DND-41 (cell line): Measurements from ENCODE around the gene LHX6.

Experiments
- ATAC-seq: fragments of 200-7000 bp; cut with Tn5 transposase; 3 replicates; pipeline ENCODE4 v1.9.1; 2021; ENCODE audit warnings: low read depth; ENCODE audit not compliant: insufficient read depth
- DNase-seq: peaks from one replicate; pipeline ENCODE4 v3.0.0-alpha.2; 2020
- H2AFZ ChIP-seq: 2 replicates; pipeline ENCODE4 v1.6.0; 2012; ENCODE audit warnings: low read depth, low read length
- H3K27ac ChIP-seq: 2 replicates; pipeline ENCODE4 v1.5.1; 2012; ENCODE audit warnings: low read length, inconsistent platforms
- H3K27me3 ChIP-seq: fragments of 200-600 bp; sonication (generic); 2 replicates; pipeline ENCODE4 v1.6.0; 2012; ENCODE audit warnings: low read length, mild to moderate bottlenecking, inconsistent platforms; ENCODE audit not compliant: insufficient read depth, poor library complexity
- H3K36me3 ChIP-seq: 2 replicates; pipeline ENCODE4 v1.5.1; 2012; ENCODE audit warnings: low read length, inconsistent platforms; ENCODE audit not compliant: insufficient read depth
- H3K4me1 ChIP-seq: 2 replicates; pipeline ENCODE4 v1.5.1; 2012; ENCODE audit warnings: mild to moderate bottlenecking, low read length; ENCODE audit not compliant: insufficient read depth
- H3K4me2 ChIP-seq: 2 replicates; pipeline ENCODE4 v1.6.0; 2012; ENCODE audit warnings: mild to moderate bottlenecking, moderate library complexity, low read length, inconsistent platforms; ENCODE audit not compliant: insufficient read depth
- H3K4me3 ChIP-seq, 2 experiments: fragments of 200-600 bp in 1 of 2; shearing (Covaris generic) in 1 of 2; 2 replicates each; pipeline ENCODE4 v1.5.1; 2012 to 2016; ENCODE audit warnings: inconsistent platforms in 2 of 2, low read length in 2 of 2, mild to moderate bottlenecking in 2 of 2, low read depth in 1 of 2, moderate library complexity in 1 of 2
- H3K79me2 ChIP-seq: 2 replicates; pipeline ENCODE4 v1.6.0; 2012; ENCODE audit warnings: low read length, inconsistent platforms; ENCODE audit not compliant: insufficient read depth
- H3K9ac ChIP-seq: 2 replicates; pipeline ENCODE4 v1.6.0; 2012; ENCODE audit warnings: low read depth, mild to moderate bottlenecking, inconsistent platforms, low read length, moderate library complexity
- H3K9me3 ChIP-seq: 2 replicates; pipeline ENCODE4 v1.5.1; 2012; ENCODE audit warnings: low read length, moderate library complexity, mild to moderate bottlenecking, inconsistent platforms; ENCODE audit not compliant: insufficient read depth, severe bottlenecking
- H4K20me1 ChIP-seq: 2 replicates; pipeline ENCODE4 v1.6.0; 2012; ENCODE audit warnings: low read length; ENCODE audit not compliant: insufficient read depth
- CTCF ChIP-seq: IDR thresholded peaks from 2 replicates; pipeline ENCODE4 v1.5.1; 2012; ENCODE audit warnings: borderline replicate concordance, low read length, moderate library complexity, mild to moderate bottlenecking; ENCODE audit not compliant: poor library complexity, severe bottlenecking; ENCODE audit errors: extremely low read depth
- EZH2 ChIP-seq: IDR thresholded peaks from 3 replicates; pipeline ENCODE4 v1.6.1; 2012; ENCODE audit warnings: borderline replicate concordance, low read depth, mild to moderate bottlenecking, moderate library complexity, low read length, inconsistent platforms; ENCODE audit not compliant: severe bottlenecking

LHX6 gene

GRCh38 chr9:122188369-122188768 is 40.4 kb downstream of the LHX6 start:
- Histone ChIP-seq H2AFZ (no peak overlapping the region), H3K4me1 (no peaks in the 10 kb centered on the region), H3K79me2 (no peaks in the 10 kb centered on the region), H4K20me1 (no peaks in the 10 kb centered on the region; the same call in 1 of the 2 replicates), H3K4me3 (no peak overlapping the region), H3K4me2 (no peak overlapping the region), H3K9me3 (no peaks in the 10 kb centered on the region), H3K36me3 (no peaks in the 10 kb centered on the region), H3K9ac (no peak overlapping the region), H3K27ac (no peak overlapping the region), H3K27me3 (no peaks in the 10 kb centered on the region)
- TF ChIP-seq EZH2 (no peak), CTCF (no peak)
- ATAC-seq: no peak
- DNase-seq: no peak

- Histone ChIP-seq H3K27ac (no peak overlapping the region), H4K20me1 (no peaks in the 10 kb centered on the region), H3K4me1 (no peaks in the 10 kb centered on the region), H3K4me2 (no peak overlapping the region), H3K79me2 (no peaks in the 10 kb centered on the region), H3K36me3 (no peaks in the 10 kb centered on the region), H3K27me3 (no peaks in the 10 kb centered on the region), H3K9ac (no peak overlapping the region), H3K9me3 (no peaks in the 10 kb centered on the region), H3K4me3 (no peak overlapping the region), H2AFZ (no peak overlapping the region)
- TF ChIP-seq CTCF (no peak), EZH2 (no peak)
- DNase-seq (no peak), ATAC-seq (no peak)
Measured at GRCh38 chr9:122186777-122187470, 41.8 kb downstream of the LHX6 start.

GRCh38 chr9:122186301-122186700 is 42.5 kb downstream of the LHX6 start:
- no peak overlapping the region for H3K9ac ChIP-seq
- H3K4me2 ChIP-seq: no peak overlapping the region
- ATAC-seq (no peak), DNase-seq (no peak)
- no peak overlapping the region for H3K27ac ChIP-seq
- H3K9me3 ChIP-seq: no peaks in the 10 kb centered on the region
- no peaks in the 10 kb centered on the region for H4K20me1 ChIP-seq
- H3K4me3 ChIP-seq: no peak overlapping the region
- H3K4me1 ChIP-seq: no peaks in the 10 kb centered on the region
- no peak overlapping the region for H2AFZ ChIP-seq
- H3K36me3 ChIP-seq: no peaks in the 10 kb centered on the region
- no peak for TF ChIP-seq EZH2
- TF ChIP-seq CTCF: no peak
- H3K27me3 ChIP-seq: no peaks in the 10 kb centered on the region
- no peaks in the 10 kb centered on the region for H3K79me2 ChIP-seq
